ENCODE data around the gene CDKN2A. TPM values are rescaled to one million over a fixed set of nuclear protein-coding genes. Genes with fewer than 3 reads are reported as not detected.

Gene CDKN2A
- polyA plus RNA-seq, 1 donor from 2014 or later = not detected

- Histone ChIP-seq H3K36me3 (ENCODE audit: insufficient read depth, low read length) (no peaks in the 10 kb centered on the region), H3K9ac (ENCODE audit: low read length) (no peak overlapping the region), H2AFZ (ENCODE audit: low read depth, low read length) (no peak overlapping the region), H3K27ac (ENCODE audit: low read length) (no peak overlapping the region), H3F3A (ENCODE audit: insufficient read depth, low read length, poor library complexity, severe bottlenecking) (no peaks in the 10 kb centered on the region), H3K79me2 (replicated peaks; ENCODE audit: insufficient read depth, low read length) (no peaks in the 10 kb centered on the region), H3K4me3 (ENCODE audit: low read length) (no peak overlapping the region), H3K4me2 (ENCODE audit: low read length) (no peak overlapping the region), H4K20me1 (ENCODE audit: insufficient read depth) (no peaks in the 10 kb centered on the region), H3K9me3 (ENCODE audit: low read length) (no peaks in the 10 kb centered on the region), H3K9me2 (ENCODE audit: insufficient read depth, low read length) (no peaks in the 10 kb centered on the region), H3K27me3 (ENCODE audit: insufficient read depth, low read depth, low read length) (no peaks in the 10 kb centered on the region)
- no peak for TF ChIP-seq CTCF (IDR thresholded peaks at IDR 0.05; ENCODE audit: poor library complexity, severe bottlenecking)
- no peak for TF ChIP-seq EP300 (conservative IDR thresholded peaks at IDR 0.05; ENCODE audit: poor library complexity, severe bottlenecking)
- no peak for TF ChIP-seq SMC3 (conservative IDR thresholded peaks at IDR 0.05; ENCODE audit: poor library complexity)
- TF ChIP-seq TAF1 (IDR thresholded peaks at IDR 0.05; ENCODE audit: low read depth) = no peak
Observed at GRCh38 chr9:21931428-21931827, 62.8 kb downstream of the CDKN2A start.

- Histone ChIP-seq H3K4me2 (ENCODE audit: low read length) (no peak overlapping the region), H3K36me3 (ENCODE audit: insufficient read depth, low read length) (no peaks in the 10 kb centered on the region), H3K79me2 (replicated peaks; ENCODE audit: insufficient read depth, low read length) (no peaks in the 10 kb centered on the region), H3F3A (ENCODE audit: insufficient read depth, low read length, poor library complexity, severe bottlenecking) (no peaks in the 10 kb centered on the region), H3K9me2 (ENCODE audit: insufficient read depth, low read length) (no peaks in the 10 kb centered on the region), H3K27me3 (ENCODE audit: insufficient read depth, low read depth, low read length) (no peaks in the 10 kb centered on the region), H2AFZ (ENCODE audit: low read depth, low read length) (no peak overlapping the region), H3K27ac (ENCODE audit: low read length) (no peak overlapping the region), H3K9me3 (ENCODE audit: low read length) (no peaks in the 10 kb centered on the region), H3K4me3 (ENCODE audit: low read length) (no peak overlapping the region), H3K9ac (ENCODE audit: low read length) (no peak overlapping the region), H4K20me1 (ENCODE audit: insufficient read depth) (no peaks in the 10 kb centered on the region)
- TF ChIP-seq RAD21 (conservative IDR thresholded peaks at IDR 0.05) = no peak
- TF ChIP-seq TAF1 (IDR thresholded peaks at IDR 0.05; ENCODE audit: low read depth) = no peak
- TF ChIP-seq MXI1 (conservative IDR thresholded peaks at IDR 0.05; ENCODE audit: poor library complexity, severe bottlenecking) = no peak
- TF ChIP-seq SMC3 (conservative IDR thresholded peaks at IDR 0.05; ENCODE audit: poor library complexity) = no peak
- no peak for TF ChIP-seq POLR2AphosphoS5 (IDR thresholded peaks at IDR 0.05)
- no peak for TF ChIP-seq REST (IDR thresholded peaks at IDR 0.05; ENCODE audit: borderline replicate concordance)
- TF ChIP-seq EZH2 (IDR thresholded peaks at IDR 0.05; ENCODE audit: borderline replicate concordance, insufficient read depth, low read length, poor library complexity, severe bottlenecking) = no peak
- TF ChIP-seq EP300 (conservative IDR thresholded peaks at IDR 0.05; ENCODE audit: poor library complexity, severe bottlenecking) = no peak
- TF ChIP-seq CTCF (IDR thresholded peaks at IDR 0.05; ENCODE audit: poor library complexity, severe bottlenecking) = no peak
Observed at GRCh38 chr9:21927752-21928151, 66.4 kb downstream of the CDKN2A start.

Measured in neural cell (in vitro differentiated cells).